ENCODE data around the gene ELAC2.
A peak's percentile ranks its signal among the peaks of the same experiment; 100 is the strongest.

ELAC2 gene

GRCh38 chr17:13014801-13015200 lies 3.0 kb downstream of the ELAC2 start:
- DNase-seq: no peak

DNA sequence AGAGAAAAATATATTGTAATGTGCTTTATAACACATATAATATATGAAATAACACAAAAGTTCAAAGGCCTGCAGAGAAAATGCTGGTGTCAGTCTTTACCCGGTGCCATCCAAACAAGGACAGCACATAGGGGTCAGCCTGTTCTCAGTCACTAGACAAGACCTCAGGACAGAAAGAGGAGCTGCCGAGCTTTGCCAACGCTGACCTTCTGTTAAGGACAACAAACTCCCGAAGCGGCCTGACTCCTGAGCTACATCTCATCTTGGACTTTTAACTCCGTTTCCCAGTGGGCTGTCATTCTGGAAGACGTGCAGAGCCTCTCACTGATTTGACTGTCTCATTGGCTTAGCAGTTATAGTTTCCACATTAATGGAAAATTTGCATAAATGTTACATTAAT lies 6.9 kb downstream of the ELAC2 start:
- no peak for DNase-seq

DNA sequence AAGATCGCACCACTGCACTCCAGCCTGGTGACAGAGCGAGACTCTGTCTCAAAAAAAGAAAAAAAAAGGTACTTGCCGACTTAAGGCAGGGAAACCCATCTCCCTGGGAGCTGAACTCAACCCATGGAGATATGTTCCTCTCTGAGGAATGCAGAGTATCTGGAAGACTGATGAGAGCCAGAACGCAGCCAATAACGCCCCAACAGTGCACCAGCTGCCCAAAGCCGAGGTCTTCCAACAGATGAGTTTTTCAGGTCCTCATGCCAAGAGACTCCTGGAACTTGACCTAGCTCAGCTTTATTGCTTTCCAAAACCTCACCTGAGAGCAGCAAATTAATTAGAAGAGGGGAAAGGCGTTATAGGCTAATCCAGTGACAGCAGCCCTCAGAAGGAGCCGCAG lies 9.4 kb downstream of the ELAC2 start:
- no peak for DNase-seq

- no peak for DNase-seq
Observed at GRCh38 chr17:13005530-13005929, 12.3 kb downstream of the ELAC2 start.

- DNase-seq: peak; percentile 10
Observed at GRCh38 chr17:13004336-13004735, 13.5 kb downstream of the ELAC2 start.

DNA sequence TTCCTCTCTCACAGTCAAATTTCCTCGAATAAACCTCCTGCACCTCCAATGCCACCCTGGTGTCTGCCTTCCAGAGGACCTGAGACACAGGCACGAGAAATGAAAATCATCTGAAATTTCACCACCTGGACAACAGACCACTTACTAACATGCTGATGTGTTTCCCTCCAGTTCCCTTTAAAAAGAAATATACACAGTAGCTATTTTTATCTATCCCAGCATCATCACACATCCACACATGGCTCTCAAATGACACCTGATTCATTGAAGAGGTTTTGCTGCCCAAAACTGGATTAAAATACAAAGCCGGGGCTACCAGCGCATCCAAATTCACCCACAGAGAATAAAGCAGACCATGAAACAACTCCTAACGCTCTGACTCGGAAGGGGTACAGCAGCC lies 13.9 kb downstream of the ELAC2 start:
- no peak for DNase-seq

GRCh38 chr17:13003454-13003851 lies 14.4 kb downstream of the ELAC2 start:
- DNase-seq: no peak

GRCh38 chr17:13002761-13003453 lies 14.9 kb downstream of the ELAC2 start:
- DNase-seq: peak; percentile 72

DNA sequence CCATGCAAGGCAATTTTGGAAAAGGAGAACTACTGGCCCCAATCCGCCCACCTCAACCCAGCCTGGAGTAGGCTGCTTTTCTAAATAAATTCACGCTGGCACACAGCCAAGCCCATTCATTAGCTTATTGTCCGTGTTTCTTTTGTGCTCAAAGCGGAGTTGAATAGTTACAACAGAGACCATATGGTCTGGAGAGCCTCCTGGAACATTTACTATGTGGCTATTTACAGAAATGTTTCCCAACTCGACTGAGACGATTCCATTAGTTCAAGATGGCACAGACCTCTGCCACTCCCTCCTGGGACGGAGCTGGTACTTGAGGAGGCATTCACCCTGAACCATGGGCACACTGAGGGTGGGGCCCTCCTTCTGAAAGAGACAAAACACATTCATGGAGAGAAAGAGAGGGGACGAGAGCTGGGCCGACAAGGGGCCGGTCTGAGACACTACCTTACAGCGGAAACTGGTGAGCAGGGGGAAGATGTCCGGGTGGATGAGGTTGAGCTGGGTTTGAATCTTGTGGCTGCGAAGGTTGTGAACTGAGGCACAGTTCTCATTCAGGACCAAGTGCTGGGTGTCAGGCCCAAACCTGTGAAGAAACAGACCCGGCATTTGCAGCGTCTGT lies 15.7 kb downstream of the ELAC2 start:
- DNase-seq: no peak

GRCh38 chr17:13000561-13000960 lies 17.3 kb downstream of the ELAC2 start:
- DNase-seq: no peak

- no peak for DNase-seq
Observed at GRCh38 chr17:12998874-12999273, 19.0 kb downstream of the ELAC2 start.

- DNase-seq: no peak
Observed at GRCh38 chr17:12998461-12998860, 19.4 kb downstream of the ELAC2 start.

DNA sequence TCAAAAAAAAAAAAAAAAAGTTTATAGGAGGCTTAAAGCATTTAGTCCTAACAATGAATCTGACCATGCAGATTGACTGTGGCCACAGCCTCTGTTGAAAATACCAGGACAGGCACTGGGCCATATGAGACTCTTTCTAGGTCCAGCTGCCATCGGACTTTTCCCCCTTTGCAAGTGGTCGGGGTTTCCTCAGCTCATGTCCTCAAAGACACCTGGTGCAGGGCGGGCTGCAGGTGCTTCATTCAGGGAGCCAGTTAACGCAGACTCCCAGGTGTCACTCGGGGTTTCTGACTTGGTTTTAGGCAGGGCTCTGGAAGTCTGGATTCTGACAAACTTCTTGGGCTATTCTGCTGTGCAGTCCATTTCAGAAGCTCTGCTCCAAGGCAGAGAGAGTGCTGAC lies 20.9 kb downstream of the ELAC2 start:
- DNase-seq: no peak

GRCh38 chr17:12996357-12996756 lies 21.5 kb downstream of the ELAC2 start:
- DNase-seq: no peak

DNA sequence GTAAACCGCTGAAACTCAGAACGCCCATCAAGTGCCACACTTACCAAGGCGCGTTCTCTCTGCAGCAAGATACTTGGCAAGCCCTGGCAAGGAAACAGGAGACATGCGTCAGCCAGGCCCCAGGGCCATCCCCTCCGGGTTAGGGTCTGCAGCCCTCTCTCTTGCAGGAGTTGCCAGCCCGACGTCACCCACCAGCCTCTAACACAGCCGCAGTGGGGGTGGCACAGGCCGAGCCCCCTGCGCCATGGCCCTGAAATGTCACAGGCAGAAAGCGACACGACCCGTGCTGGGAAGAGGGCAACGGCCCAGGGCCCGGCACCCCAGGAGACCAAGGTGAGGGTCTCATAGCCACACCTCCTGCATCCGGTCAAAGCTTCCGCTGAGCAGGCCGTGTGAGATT lies 21.9 kb downstream of the ELAC2 start:
- no peak for DNase-seq

GRCh38 chr17:12995106-12995895 lies 22.5 kb downstream of the ELAC2 start:
- DNase-seq: no peak

DNA sequence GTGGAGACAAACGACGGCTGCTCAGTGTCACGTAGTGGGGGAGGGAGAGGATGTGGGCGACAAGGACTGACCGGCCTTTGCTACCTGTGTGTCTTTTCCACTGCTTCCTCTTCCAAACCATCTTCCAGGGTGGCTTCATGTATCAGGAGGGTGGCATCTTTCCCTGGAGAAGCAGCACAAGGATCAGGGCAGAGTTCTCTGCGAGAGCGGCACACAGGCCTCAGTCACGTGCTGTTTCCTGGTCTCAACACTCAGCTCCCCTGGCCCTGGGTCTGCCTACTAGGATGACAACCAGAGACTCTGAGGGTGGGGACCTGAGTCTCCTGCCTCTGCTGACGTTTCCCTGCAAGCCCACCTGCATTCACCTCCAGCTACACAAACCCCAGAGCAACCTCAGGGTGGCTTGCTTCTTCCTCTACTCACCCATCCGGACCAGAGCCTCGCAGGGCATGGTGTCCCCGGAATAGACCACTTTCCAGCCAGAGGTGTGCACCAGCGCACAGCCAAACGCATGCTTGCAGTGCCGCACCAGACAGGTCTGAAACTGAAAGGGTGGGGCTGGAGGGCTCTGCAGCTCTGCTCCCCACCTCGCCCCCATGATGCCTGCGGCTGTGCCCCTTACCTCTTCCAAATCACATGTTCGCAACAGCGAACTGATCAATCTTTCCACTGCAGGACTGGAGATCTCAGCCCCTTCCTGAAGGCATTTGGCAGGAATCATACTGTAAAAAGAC lies 23.3 kb downstream of the ELAC2 start:
- DNase-seq: no peak

DNA sequence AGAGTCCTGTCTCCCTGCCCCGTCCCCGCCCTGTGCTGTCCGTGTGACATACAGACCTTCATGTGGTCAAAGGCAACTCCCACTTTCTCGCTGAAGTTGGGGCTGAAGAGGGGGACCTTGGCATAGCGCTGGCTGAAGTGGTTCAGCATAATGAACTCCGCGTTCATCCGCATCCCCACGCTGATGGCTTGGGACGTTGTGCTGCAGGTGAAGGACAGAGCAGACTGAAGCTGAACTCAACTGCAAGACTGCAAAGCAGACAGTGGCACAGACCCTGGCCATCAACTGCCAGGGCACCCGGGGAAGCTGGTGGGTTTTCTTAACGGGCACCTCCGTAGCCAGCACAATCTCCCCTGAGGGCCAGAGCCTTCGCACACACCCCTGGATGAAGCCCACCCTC lies 24.2 kb downstream of the ELAC2 start:
- no peak for DNase-seq

DNA sequence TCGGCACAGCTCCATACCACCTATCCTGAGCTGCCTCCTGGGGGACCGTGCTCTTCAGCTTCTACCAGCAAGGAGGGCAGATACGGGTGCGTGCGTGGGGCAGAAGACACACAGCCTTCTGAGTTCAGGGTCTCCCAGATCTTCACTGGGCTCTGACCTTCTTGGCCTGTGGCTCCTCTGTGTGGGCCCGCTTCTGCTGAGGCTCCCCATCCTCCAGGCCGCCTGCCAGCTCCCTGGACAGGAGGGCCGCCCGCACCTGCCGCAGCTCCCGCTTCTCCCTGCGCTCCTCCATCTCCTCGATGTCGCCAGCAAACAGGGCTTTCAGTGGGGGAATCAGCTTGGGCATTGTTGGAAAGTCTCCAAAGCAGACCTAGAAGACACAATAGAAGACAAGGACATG lies 25.2 kb downstream of the ELAC2 start:
- DNase-seq: no peak

- DNase-seq: no peak
Observed at GRCh38 chr17:12990926-12991325, 26.9 kb downstream of the ELAC2 start.

DNA sequence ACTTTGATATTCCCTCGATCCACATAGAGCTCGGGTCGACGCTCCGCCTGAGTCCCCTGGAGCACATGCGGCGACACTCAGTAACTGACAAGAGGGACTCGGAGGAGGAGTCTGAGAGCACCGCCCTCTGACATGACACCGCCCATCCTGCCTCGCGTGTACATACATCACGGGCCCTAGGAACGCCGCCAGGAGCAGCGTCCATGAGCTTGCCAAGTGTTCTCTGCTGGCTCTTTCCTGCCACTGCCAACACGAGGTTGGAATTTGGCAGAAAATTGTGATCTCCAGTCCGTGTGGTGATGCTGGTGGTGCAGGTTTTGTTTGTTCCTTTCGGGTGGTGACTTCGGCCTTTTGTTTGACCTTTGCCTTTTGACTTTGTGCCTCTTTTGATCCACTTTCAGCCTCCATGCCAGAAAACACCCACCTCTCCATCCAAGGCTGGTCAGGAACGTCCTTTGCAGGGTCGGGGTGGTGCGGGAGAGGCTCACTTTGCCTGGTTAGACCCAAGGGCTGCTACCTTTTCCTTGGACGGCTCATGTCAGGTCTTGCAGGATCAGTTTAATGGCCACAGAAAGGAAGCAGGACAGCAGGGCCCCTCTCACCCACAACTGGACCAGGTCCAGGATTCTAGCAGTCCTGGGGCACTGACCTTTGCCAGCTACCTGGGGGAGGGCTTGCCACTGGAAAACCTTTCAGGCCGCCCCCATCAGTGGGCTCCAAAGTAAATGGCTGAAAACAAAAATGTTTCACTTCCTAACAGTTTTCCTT lies 27.6 kb downstream of the ELAC2 start:
- DNase-seq: no peak

GRCh38 chr17:12987120-12987519 lies 30.7 kb downstream of the ELAC2 start:
- DNase-seq: no peak
